Esophagus (tissue), 2 donors: Measurements from ENCODE around the gene KLHL33. TPM values are rescaled to one million over a fixed set of nuclear protein-coding genes. Genes with fewer than 3 reads are reported as not detected.
"Not testable (repeated sequence)": the region's sequence is repeated elsewhere in the genome, so short reads cannot be mapped to it uniquely, and the experiment has no call there.

ENCODE experiments used
- H3K27ac ChIP-seq, 2 donors: one replicate each; pipeline ENCODE4 v1.5.1; 2013; ENCODE audit warnings: low read depth in 2 of 2, mild to moderate bottlenecking in 2 of 2, inconsistent platforms in 1 of 2, low read length in 1 of 2, moderate library complexity in 1 of 2
- H3K27me3 ChIP-seq, 2 donors: one replicate each; pipeline ENCODE4 v1.6.1; 2013; ENCODE audit warnings: low read length in 2 of 2, control low read depth in 1 of 2, mild to moderate bottlenecking in 1 of 2; ENCODE audit not compliant: insufficient read depth in 2 of 2, control insufficient read depth in 1 of 2
- H3K36me3 ChIP-seq, 2 donors: one replicate each; pipeline ENCODE4 v1.6.1; 2013; ENCODE audit warnings: low read length in 1 of 2; ENCODE audit not compliant: control insufficient read depth in 2 of 2, insufficient read depth in 2 of 2
- H3K4me1 ChIP-seq, 2 donors: one replicate each; pipeline ENCODE4 v1.6.1; 2013; ENCODE audit warnings: low read length in 1 of 2; ENCODE audit not compliant: control insufficient read depth in 2 of 2, insufficient read depth in 2 of 2
- H3K4me3 ChIP-seq, 2 donors: one replicate each; pipeline ENCODE4 v1.5.1; 2013; ENCODE audit warnings: low read length in 2 of 2, mild to moderate bottlenecking in 2 of 2, low read depth in 1 of 2, moderate library complexity in 1 of 2
- H3K9me3 ChIP-seq, 2 donors: one replicate each; pipeline ENCODE4 v1.6.1; 2013; ENCODE audit warnings: mild to moderate bottlenecking in 2 of 2, low read depth in 1 of 2, low read length in 1 of 2, moderate library complexity in 1 of 2; ENCODE audit not compliant: control insufficient read depth in 2 of 2, insufficient read depth in 1 of 2
- WGBS, 2 donors: extraction: QIAGEN DNeasy Blood & Tissue Kit; methylation state at CpG; one replicate each; pipeline ENCODE4 v1.1.7; 2013; 5-methylcytosine and 5-hydroxymethylcytosine counted together
- polyA plus RNA-seq, 2 donors: library from polyadenylated mRNA; stranded (reverse); fragments of 200-250 nt; gene quantifications; one replicate each; pipeline ENCODE4 v1.2.3, GENCODE V29; 2013
- donor health status: healthy with polysubstance abuse.
- donor health status: Bipolar disorder and iron deficiency.

The KLHL33 gene
- polyA plus RNA-seq, 2 donors: 0.06 to 0.07 TPM

DNA sequence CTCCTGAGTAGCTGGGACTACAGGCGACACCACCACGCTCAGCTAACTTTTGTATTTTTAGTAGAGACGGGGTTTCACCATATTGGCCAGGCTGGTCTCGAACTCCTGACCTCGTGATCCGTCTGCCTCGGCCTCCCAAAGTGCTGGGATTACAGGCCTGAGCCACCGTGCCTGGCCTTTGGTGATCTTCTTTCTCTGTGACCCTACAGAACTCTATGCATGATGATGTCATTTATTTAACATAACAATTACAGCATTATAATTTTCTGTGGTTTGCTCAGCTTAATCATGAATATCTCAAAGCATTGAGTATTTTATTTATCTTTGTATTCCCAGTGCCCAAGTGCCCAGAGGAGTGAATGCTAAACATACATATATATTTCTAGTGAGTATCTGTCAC is 16.9 kb upstream of the KLHL33 start:
- H3K27me3 ChIP-seq, H3K27ac ChIP-seq, H3K4me1 ChIP-seq, H3K4me3 ChIP-seq, H3K9me3 ChIP-seq: not testable (repeated sequence)
- peaks cover 18 to 21% of the 10 kb centered on the region in 2 donors for H3K36me3 ChIP-seq
- WGBS, 2 donors: 90 to 93% methylated on average over 8 of the region's 8 CpGs

DNA sequence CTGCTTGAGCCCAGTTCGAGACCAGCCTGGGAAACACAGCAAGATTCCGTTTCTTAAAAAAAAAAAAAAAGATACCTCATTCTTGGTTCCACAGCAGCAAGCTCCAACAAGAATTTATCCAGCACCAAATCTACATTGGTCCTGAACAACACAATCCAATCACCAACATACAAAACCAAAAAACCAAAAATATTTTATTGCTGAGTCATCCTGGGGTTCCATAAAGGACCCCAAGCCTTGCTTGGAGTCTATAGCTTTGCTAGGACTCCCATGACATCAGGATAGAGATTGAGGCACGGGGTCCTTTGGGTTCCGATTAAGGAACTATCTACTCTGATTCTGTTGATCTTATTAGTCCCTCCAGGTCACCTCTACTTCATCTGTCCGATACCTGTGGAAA is 10.9 kb upstream of the KLHL33 start:
- Histone ChIP-seq H3K36me3 (peaks cover 23 to 26% of the 10 kb centered on the region in 2 donors), H3K9me3 (no peaks in the 10 kb centered on the region)

DNA sequence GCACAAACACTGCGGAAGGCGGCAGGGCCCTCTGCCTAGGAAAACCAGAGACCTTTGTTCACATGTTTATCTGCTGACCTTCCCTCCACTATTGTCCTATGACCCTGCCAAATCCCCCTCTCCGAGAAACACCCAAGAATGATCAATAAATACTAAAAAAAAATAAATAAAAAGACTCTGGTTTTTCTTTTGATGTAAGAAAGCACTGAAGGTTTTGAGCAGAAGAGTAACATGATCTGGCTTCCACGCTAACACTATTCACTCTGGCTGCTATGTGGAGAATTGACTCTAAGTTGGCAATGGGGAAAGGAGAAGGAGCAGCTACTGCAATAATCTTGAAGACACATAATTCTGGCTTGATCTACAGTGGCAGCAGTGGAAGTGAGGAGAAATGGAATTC is 7.7 kb upstream of the KLHL33 start:
- H3K27me3 ChIP-seq, H3K9me3 ChIP-seq, H3K4me3 ChIP-seq, H3K27ac ChIP-seq, H3K4me1 ChIP-seq: not testable (repeated sequence)
- peaks cover 11 to 16% of the 10 kb centered on the region in 2 donors for H3K36me3 ChIP-seq
- WGBS, 2 donors: 75 to 79% methylated on average over 2 of the region's 4 CpGs

More for the DNA sequence above, 10.9 kb upstream of the KLHL33 start:
- Histone ChIP-seq H3K4me3 (no peak overlapping the region), H3K4me1 (no peaks in the 10 kb centered on the region), H3K27ac (no peak overlapping the region), H3K27me3 (no peaks in the 10 kb centered on the region)
- WGBS, 2 donors: 96 to 98% methylated on average over 5 of the region's 5 CpGs

DNA sequence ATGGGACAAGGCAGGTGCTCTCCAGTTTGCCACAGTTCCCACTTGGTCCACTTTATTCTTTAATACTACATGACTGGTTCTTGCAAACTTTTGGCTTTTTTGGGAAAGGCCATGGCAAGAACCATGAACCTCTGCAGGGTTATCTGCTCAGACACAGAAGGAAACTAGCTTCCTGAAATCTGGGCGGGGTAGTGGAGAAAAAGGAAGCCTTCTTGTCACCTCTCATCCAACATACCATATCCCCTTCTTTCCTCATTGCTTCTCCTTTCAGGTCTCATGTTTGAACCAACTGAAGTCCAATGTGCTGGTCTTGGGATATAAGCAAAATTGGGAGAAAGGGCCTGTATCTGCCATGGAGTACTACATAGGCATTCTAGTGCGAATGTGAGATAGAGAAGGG is 5.5 kb upstream of the KLHL33 start:
- 83 to 88% methylated on average over 2 of the region's 2 CpGs for WGBS, 2 donors

DNA sequence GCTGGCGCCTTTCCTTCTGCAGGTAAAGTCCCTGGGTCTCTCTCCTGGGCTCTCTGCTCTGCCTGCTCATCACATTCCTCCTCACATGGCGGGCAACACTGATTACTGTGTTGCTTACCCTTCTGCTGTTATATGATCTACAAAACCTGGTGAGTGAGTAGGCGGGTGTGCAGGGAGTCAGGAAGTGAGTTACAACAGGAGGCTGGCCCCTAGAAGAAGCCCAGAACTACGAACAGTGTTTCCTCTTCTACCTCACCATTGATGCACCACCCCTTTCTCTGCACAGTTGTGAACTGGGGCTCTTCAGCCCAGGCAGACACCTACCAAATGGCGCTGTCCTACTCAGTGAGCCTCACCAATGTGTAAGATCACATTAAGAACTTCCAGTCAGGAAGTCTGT is 4.9 kb upstream of the KLHL33 start:
- Histone ChIP-seq H3K4me1 (no peaks in the 10 kb centered on the region), H3K9me3 (peaks cover 0 to 2% of the 10 kb centered on the region in 2 donors), H3K4me3 (no peak overlapping the region), H3K27ac (no peak overlapping the region), H3K27me3 (no peaks in the 10 kb centered on the region), H3K36me3 (peaks cover 0 to 2% of the 10 kb centered on the region in 2 donors)
- 78 to 79% methylated on average over 5 of the region's 5 CpGs for WGBS, 2 donors

More for the DNA sequence above, 5.5 kb upstream of the KLHL33 start:
- Histone ChIP-seq H3K36me3 (peaks cover 1 to 7% of the 10 kb centered on the region in 2 donors), H3K27me3 (no peaks in the 10 kb centered on the region), H3K4me1 (no peaks in the 10 kb centered on the region), H3K9me3 (peaks cover 0 to 2% of the 10 kb centered on the region in 2 donors), H3K4me3 (no peak overlapping the region), H3K27ac (no peak overlapping the region)

DNA sequence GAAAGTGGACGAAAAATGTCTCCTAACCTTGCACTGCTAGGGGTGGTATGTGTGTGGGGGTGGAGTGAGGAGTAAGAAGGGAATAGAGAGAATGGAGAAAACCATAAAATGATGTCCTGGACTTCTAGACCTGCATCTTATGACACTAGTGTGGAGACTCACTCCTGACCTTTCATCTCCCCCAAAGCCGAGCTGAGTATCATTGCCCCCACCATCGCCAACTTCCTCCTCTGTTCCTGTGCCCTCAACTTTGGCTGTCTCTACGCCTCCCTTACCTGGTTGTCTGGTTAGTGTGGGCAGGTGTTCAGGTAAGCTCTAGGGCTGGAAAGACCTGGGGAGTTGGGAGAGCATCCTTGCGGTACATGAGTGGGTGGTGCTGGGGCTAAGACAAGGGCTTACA is 4.5 kb upstream of the KLHL33 start:
- WGBS, 2 donors: 80 to 88% methylated on average over 5 of the region's 5 CpGs
- Histone ChIP-seq H3K9me3 (peaks cover 0 to 2% of the 10 kb centered on the region in 2 donors), H3K4me1 (peaks cover 0 to 2% of the 10 kb centered on the region in 2 donors), H3K4me3 (no peak overlapping the region), H3K36me3 (no peaks in the 10 kb centered on the region), H3K27ac (no peak overlapping the region), H3K27me3 (no peaks in the 10 kb centered on the region)

DNA sequence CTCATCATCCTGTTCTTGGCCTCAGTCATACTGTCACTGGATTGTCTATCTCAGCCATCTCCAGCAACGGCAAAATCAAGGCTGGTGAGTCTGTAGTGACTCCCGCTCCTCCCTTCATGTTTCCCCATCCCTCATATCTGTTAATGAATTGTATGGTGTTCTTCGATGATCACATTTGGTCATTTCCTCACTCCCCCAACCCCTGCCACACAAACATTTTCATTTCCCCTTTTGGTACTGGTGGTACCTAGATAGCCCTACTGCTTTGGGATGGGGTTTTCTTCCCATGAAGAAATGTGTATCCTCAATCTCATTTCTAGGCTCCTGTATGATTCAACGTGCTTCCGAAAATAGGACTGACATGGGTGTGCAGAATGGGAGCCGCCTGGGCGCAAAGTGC is 2.7 kb upstream of the KLHL33 start:
- H3K27me3 ChIP-seq: no peaks in the 10 kb centered on the region
- peaks cover 0 to 2% of the 10 kb centered on the region in 2 donors for H3K9me3 ChIP-seq
- peaks cover 0 to 2% of the 10 kb centered on the region in 2 donors for H3K4me1 ChIP-seq
- WGBS, 2 donors: 87 to 91% methylated on average over 7 of the region's 7 CpGs
- H3K27ac ChIP-seq: no peak overlapping the region
- no peak overlapping the region for H3K4me3 ChIP-seq
- H3K36me3 ChIP-seq: no peaks in the 10 kb centered on the region

DNA sequence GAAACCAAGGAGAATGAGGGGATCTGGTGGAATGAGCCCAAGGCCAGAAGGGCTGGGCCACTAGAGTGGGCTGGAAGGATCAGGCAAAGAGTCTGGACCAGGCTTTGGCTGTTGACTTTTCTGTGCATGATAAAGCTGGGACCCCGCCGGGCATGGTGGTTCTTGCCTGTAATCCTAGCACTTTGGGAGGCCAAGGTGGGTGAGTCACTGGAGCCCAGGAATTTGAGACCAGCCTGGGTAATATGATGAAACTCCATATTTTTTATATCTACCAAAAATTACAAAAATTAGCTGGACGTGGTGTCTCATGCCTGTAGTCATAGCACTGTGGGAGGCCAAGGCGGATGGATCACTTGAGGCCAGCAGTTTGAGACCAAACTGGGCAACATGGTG is 393 bp upstream of the KLHL33 start:
- no peak overlapping the region for H3K4me3 ChIP-seq

DNA sequence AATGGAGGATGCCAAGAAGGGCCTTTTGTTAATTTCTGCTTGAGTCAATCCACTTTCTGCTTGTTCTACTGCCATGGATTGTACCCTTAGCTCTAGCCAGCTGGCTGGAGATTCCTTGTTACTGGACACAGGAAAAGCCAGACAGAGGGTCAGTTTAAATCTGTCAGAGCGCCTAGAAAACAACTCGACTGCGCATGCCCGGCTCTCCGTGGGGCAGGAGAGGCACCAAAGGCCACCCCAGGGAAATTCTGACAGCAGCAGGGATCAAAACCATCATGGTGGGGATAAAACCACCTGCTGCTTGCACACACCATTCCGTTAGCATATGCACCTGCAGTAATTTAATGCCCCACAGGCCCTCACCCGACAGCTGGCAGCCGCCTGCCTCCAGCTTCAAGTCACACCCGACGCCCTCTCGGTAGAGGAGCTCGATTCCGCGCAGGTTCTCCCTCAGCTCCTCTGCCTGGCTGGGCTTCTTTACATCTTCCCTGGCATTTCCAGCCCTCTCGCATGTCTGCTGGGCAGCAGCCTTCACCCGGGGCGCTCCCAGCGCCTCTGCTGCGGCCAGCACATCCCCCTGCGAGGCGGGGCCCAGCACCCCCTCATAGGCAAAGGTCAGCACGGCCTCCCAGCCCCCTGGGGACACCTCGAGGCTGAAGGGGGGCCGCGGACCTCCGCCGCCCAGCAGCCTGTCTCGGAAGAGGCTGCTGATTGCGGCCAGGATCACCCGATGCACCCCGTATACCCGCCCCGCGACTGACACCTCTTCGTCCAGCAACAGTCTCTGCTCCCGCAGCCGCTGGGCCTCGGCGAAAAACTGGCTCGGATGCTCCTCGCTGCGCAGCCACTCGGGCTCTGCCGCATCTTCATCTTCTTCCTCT is 1.0 kb downstream of the KLHL33 start:
- Histone ChIP-seq H3K4me1 (peaks cover 0 to 2% of the 10 kb centered on the region in 2 donors), H3K36me3 (peaks cover 0 to 3% of the 10 kb centered on the region in 2 donors), H3K9me3 (no peaks in the 10 kb centered on the region), H3K27me3 (no peaks in the 10 kb centered on the region), H3K4me3 (peak overlapping the region in 1 of 2 donors; percentile 19), H3K27ac (no peak overlapping the region)
- 27 to 30% methylated on average over 44 of the region's 44 CpGs for WGBS, 2 donors

More for the DNA sequence above, 393 bp upstream of the KLHL33 start:
- H3K4me1 ChIP-seq: peaks cover 0 to 2% of the 10 kb centered on the region in 2 donors
- no peaks in the 10 kb centered on the region for H3K27me3 ChIP-seq
- H3K27ac ChIP-seq: no peak overlapping the region
- peaks cover 0 to 2% of the 10 kb centered on the region in 2 donors for H3K9me3 ChIP-seq
- WGBS, 2 donors: 86 to 95% methylated on average over 4 of the region's 4 CpGs
- no peaks in the 10 kb centered on the region for H3K36me3 ChIP-seq
